ENCODE results near the gene B3GALT6.
"Not testable (repeated sequence)": the region's sequence is repeated elsewhere in the genome, so short reads cannot be mapped to it uniquely, and the experiment has no call there.

B3GALT6 gene

DNA sequence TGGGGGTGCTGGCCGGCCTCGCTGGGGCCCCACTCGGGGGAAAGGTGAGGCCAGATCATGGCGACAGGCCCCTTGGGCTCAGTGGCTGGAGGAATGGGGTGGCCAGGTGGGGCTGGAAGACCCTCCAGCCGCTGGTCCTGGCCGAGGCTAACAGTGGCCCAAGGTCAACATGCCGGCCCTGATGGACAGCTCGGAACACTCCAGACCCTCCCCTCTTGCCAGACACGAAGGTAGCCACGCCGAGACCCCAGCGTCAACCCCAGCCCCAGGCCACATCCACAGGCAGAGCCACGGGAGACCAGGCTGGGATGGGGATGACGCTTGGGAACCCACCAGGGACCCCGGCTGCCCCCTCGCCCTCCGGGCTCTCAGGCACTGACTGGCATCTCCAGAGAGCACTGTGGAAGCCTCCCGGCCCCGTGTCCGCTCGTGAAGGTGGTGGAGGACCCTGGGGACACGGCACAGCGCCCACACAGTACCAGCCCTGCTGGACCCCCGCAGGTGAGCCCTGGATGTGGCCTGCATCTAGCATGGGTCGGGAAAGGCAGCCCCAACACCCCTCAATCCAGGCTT is 15.4 kb downstream of the B3GALT6 start:
- peaks cover 10% of the 10 kb centered on the region for H3K27me3 ChIP-seq (ENCODE audit: insufficient read depth, poor library complexity, severe bottlenecking)
- no peak for TF ChIP-seq GABPA (IDR thresholded peaks at IDR 0.05; ENCODE audit: low read depth)
- TF ChIP-seq SPI1 (IDR thresholded peaks at IDR 0.05; ENCODE audit: borderline replicate concordance, low read depth), result no peak
- TF ChIP-seq, protein P1, sequence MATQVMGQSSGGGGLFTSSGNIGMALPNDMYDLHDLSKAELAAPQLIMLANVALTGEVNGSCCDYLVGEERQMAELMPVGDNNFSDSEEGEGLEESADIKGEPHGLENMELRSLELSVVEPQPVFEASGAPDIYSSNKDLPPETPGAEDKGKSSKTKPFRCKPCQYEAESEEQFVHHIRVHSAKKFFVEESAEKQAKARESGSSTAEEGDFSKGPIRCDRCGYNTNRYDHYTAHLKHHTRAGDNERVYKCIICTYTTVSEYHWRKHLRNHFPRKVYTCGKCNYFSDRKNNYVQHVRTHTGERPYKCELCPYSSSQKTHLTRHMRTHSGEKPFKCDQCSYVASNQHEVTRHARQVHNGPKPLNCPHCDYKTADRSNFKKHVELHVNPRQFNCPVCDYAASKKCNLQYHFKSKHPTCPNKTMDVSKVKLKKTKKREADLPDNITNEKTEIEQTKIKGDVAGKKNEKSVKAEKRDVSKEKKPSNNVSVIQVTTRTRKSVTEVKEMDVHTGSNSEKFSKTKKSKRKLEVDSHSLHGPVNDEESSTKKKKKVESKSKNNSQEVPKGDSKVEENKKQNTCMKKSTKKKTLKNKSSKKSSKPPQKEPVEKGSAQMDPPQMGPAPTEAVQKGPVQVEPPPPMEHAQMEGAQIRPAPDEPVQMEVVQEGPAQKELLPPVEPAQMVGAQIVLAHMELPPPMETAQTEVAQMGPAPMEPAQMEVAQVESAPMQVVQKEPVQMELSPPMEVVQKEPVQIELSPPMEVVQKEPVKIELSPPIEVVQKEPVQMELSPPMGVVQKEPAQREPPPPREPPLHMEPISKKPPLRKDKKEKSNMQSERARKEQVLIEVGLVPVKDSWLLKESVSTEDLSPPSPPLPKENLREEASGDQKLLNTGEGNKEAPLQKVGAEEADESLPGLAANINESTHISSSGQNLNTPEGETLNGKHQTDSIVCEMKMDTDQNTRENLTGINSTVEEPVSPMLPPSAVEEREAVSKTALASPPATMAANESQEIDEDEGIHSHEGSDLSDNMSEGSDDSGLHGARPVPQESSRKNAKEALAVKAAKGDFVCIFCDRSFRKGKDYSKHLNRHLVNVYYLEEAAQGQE (IDR thresholded peaks at IDR 0.05; ENCODE audit: insufficient replicate concordance, low read depth), result no peak
- no peak for TF ChIP-seq POLR2AphosphoS5 (IDR thresholded peaks at IDR 0.05; ENCODE audit: low read depth)
- TF ChIP-seq, protein P2, sequence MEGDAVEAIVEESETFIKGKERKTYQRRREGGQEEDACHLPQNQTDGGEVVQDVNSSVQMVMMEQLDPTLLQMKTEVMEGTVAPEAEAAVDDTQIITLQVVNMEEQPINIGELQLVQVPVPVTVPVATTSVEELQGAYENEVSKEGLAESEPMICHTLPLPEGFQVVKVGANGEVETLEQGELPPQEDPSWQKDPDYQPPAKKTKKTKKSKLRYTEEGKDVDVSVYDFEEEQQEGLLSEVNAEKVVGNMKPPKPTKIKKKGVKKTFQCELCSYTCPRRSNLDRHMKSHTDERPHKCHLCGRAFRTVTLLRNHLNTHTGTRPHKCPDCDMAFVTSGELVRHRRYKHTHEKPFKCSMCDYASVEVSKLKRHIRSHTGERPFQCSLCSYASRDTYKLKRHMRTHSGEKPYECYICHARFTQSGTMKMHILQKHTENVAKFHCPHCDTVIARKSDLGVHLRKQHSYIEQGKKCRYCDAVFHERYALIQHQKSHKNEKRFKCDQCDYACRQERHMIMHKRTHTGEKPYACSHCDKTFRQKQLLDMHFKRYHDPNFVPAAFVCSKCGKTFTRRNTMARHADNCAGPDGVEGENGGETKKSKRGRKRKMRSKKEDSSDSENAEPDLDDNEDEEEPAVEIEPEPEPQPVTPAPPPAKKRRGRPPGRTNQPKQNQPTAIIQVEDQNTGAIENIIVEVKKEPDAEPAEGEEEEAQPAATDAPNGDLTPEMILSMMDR (IDR thresholded peaks at IDR 0.05; ENCODE audit: insufficient read depth, low read length), result no peak
- no peak for DNase-seq (ENCODE audit: low read depth in 1 of 2, low spot score in 1 of 2)
- H3K27ac ChIP-seq (replicated peaks), result no peak overlapping the region
- H3K4me3 ChIP-seq (replicated peaks; ENCODE audit: insufficient read depth, low read length), result no peak overlapping the region

DNA sequence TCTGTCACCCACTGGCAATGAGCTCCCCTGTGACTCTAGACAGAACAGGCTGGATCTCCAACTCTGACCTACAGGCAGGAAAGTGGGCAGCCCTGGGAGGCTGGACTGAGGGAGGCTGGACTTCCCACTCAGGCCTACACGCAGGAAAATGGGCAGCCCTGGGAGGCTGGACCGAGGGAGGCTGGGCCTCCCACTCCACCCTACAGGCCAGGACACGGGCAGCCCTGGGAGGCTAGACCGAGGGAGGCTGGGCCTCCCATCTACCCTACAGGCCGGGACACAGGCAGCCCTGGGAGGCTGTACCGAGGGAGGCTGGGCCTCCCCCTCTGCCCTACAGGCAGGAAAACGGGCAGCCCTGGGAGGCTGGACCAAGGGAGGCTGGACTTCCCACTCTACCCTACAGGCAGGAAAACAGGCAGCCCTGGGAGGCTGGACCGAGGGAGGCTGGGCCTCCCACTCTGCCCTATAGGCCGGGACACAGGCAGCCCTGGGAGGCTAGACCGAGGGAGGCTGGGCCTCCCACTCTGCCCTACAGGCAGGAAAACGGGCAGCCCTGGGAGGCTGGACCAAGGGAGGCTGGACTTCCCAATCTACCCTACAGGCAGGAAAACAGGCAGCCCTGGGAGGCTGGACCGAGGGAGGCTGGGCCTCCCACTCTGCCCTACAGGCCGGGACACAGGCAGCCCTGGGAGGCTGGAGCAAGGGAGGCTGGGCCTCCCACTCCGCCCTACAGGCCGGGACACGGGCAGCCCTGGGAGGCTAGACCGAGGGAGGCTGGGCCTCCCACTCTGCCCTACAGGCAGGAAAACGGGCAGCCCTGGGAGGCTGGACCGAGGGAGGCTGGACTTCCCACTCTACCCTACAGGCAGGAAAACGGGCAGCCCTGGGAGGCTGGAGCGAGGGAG is 16.2 kb downstream of the B3GALT6 start:
- not testable (repeated sequence) for DNase-seq (ENCODE audit: low read depth in 1 of 2, low spot score in 1 of 2); H3K27ac ChIP-seq (replicated peaks); H3K4me3 ChIP-seq (replicated peaks; ENCODE audit: insufficient read depth, low read length); H3K27me3 ChIP-seq (ENCODE audit: insufficient read depth, poor library complexity, severe bottlenecking)

GRCh38 chr1:1250786-1251284 is 18.8 kb downstream of the B3GALT6 start:
- TF ChIP-seq SPI1 (IDR thresholded peaks at IDR 0.05; ENCODE audit: borderline replicate concordance, low read depth) (no peak), GABPA (IDR thresholded peaks at IDR 0.05; ENCODE audit: low read depth) (no peak), POLR2AphosphoS5 (IDR thresholded peaks at IDR 0.05; ENCODE audit: low read depth) (no peak)
- TF ChIP-seq, protein P2 (IDR thresholded peaks at IDR 0.05; ENCODE audit: insufficient read depth, low read length), result no peak
- TF ChIP-seq, protein P1 (IDR thresholded peaks at IDR 0.05; ENCODE audit: insufficient replicate concordance, low read depth), result no peak
- H3K4me3 ChIP-seq (replicated peaks; ENCODE audit: insufficient read depth, low read length), result no peak overlapping the region
- H3K27ac ChIP-seq (replicated peaks), result no peak overlapping the region
- H3K27me3 ChIP-seq (ENCODE audit: insufficient read depth, poor library complexity, severe bottlenecking), result peaks cover 10% of the 10 kb centered on the region
- DNase-seq (ENCODE audit: low read depth in 1 of 2, low spot score in 1 of 2), result no peak

- Histone ChIP-seq H3K27ac (replicated peaks) (no peak overlapping the region), H3K27me3 (ENCODE audit: insufficient read depth, poor library complexity, severe bottlenecking) (no peaks in the 10 kb centered on the region), H3K4me3 (replicated peaks; ENCODE audit: insufficient read depth, low read length) (no peak overlapping the region)
- DNase-seq (ENCODE audit: low read depth in 1 of 2, low spot score in 1 of 2), result no peak
- TF ChIP-seq, protein P1 (IDR thresholded peaks at IDR 0.05; ENCODE audit: insufficient replicate concordance, low read depth), result no peak
- TF ChIP-seq, protein P2 (IDR thresholded peaks at IDR 0.05; ENCODE audit: insufficient read depth, low read length), result no peak
- no peak for TF ChIP-seq SPI1 (IDR thresholded peaks at IDR 0.05; ENCODE audit: borderline replicate concordance, low read depth)
- no peak for TF ChIP-seq POLR2AphosphoS5 (IDR thresholded peaks at IDR 0.05; ENCODE audit: low read depth)
- TF ChIP-seq GABPA (IDR thresholded peaks at IDR 0.05; ENCODE audit: low read depth), result no peak
Measured at GRCh38 chr1:1253314-1253713, 21.3 kb downstream of the B3GALT6 start.

Measured in HL-60 (cell line).